ENCODE results near the gene NFIC. TPM values are rescaled to one million over a fixed set of nuclear protein-coding genes. Genes with fewer than 3 reads are reported as not detected.
A peak's percentile ranks its signal among the peaks of the same experiment; 100 is the strongest.

The NFIC gene
- polyA plus RNA-seq, 2 of the 4 experiments (the other 2 are of a cell fraction) = 2.6 to 34.9 TPM

DNA sequence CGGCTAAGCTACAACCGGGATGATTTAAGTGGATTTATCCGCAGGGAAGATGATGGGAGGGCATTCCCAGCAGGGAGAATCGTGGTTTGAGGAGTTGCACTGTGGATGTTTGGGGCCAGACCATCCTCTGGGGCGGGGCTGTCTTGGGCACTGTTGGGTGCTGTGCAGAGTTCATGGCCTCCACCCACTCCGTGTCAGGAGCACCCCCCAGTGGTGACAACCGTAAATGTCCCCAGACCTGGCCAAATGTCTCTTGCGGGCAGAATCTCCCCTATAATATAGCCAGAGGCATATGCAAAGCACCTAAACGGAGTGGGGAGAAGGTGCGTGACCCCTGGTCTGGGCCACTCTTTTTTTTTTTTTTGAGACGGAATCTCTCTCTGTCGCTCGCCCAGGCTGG, 73.7 kb downstream of the NFIC start:
- peaks cover 10% of the 10 kb centered on the region; the same call in 1 of the 3 replicates for H3K4me1 ChIP-seq
- TF ChIP-seq, protein P1, sequence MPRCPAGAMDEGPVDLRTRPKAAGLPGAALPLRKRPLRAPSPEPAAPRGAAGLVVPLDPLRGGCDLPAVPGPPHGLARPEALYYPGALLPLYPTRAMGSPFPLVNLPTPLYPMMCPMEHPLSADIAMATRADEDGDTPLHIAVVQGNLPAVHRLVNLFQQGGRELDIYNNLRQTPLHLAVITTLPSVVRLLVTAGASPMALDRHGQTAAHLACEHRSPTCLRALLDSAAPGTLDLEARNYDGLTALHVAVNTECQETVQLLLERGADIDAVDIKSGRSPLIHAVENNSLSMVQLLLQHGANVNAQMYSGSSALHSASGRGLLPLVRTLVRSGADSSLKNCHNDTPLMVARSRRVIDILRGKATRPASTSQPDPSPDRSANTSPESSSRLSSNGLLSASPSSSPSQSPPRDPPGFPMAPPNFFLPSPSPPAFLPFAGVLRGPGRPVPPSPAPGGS (IDR thresholded peaks at IDR 0.05) = no peak
- no peak for TF ChIP-seq RNF2 (IDR thresholded peaks at IDR 0.05; ENCODE audit: borderline replicate concordance, low read depth)
- no peak for TF ChIP-seq NFE2L2 (conservative IDR thresholded peaks at IDR 0.05; ENCODE audit: low read length)
- TF ChIP-seq HEYL (CRISPR knock-in tag; IDR thresholded peaks at IDR 0.05) = no peak
- peak; percentile 51 to 67; a peak in 4 of 5 replicates for TF ChIP-seq RAD21 (conservative IDR thresholded peaks at IDR 0.05 in 1 of 2, IDR thresholded peaks at IDR 0.05 in 1 of 2)
- TF ChIP-seq SMC3 (IDR thresholded peaks at IDR 0.05) = peak; percentile 43; the same call in 2 of the 3 replicates
- TF ChIP-seq FOSL2 (IDR thresholded peaks at IDR 0.05) = no peak
- TF ChIP-seq FOSL2 (CRISPR knock-in tag; IDR thresholded peaks at IDR 0.05) = no peak
- TF ChIP-seq, protein P2, sequence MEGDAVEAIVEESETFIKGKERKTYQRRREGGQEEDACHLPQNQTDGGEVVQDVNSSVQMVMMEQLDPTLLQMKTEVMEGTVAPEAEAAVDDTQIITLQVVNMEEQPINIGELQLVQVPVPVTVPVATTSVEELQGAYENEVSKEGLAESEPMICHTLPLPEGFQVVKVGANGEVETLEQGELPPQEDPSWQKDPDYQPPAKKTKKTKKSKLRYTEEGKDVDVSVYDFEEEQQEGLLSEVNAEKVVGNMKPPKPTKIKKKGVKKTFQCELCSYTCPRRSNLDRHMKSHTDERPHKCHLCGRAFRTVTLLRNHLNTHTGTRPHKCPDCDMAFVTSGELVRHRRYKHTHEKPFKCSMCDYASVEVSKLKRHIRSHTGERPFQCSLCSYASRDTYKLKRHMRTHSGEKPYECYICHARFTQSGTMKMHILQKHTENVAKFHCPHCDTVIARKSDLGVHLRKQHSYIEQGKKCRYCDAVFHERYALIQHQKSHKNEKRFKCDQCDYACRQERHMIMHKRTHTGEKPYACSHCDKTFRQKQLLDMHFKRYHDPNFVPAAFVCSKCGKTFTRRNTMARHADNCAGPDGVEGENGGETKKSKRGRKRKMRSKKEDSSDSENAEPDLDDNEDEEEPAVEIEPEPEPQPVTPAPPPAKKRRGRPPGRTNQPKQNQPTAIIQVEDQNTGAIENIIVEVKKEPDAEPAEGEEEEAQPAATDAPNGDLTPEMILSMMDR (IDR thresholded peaks at IDR 0.05) = peak; percentile 47
- no peak for TF ChIP-seq GATA3 (IDR thresholded peaks at IDR 0.05; ENCODE audit: borderline replicate concordance)
- H3K4me2 ChIP-seq = no peak overlapping the region
- FAIRE-seq (no peak), ATAC-seq (peak; percentile 62 to 67; a peak in 5 of 6 replicates), DNase-seq (ENCODE audit: low read depth in 1 of 2, low spot score in 1 of 2) (peak; percentile 63 to 73)
- ChIA-PET POLR2A (no interaction called here), CTCF (interaction anchor here (0.7 to 2.9 kb wide), 11 partner anchors 10 to 238 kb away, joined by 3 to 18 read pairs (median 4); no protein-coding TSS in a partner anchor)
- H3K27ac ChIP-seq = no peak overlapping the region; a peak in 1 of 6 replicates
- H3K4me3 ChIP-seq = no peak overlapping the region
- 54% methylated on average over 13 of the region's 13 CpGs for WGBS (ENCODE audit: missing lambda C conversion rate)
- no peaks in the 10 kb centered on the region for H3K9me3 ChIP-seq

DNA sequence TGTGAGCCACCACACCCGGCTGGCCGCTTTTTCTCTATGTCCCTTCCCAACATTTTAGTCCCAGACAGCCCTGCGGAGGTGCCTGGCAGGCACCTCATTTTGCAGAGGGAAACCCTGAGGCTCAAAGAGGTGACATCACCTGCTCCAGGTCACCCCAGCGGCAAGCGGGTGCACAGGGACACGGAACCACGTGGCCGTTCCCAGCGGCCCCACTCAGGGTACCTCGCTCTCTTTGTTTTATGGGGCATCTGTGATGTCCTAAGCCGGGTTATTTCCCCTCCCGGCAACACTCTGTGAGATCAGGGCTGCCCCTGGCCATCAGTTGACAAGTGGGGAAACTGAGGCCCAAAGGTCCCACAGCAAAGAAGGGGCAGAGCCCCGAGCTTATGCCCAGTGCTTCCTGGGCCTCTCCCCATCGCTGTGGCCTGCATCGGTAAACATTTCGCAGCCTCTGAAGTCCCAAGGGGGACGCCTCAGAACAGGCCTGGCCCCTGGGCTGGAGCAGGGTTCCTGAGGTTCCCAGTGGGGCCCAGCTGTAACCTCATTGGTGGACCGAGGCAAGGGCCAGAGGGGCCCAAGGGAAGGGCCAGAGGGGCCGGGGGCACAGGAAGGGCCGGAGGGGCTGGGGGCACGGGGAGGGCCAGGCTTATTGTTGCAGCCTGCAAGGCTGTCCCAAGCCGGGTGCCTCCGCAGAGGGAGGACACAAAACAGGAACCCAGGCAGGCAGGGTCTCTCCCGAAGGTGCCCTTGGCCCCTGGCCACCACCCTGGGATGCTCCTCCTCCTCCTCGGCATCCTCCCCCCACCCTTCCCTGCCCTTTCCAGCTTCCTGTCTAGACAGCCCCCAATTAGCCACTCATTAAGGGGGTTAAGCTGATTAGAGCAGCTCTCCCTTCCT, 75.0 kb downstream of the NFIC start:
- no peak for DNase-seq (ENCODE audit: low read depth in 1 of 2, low spot score in 1 of 2)
- Histone ChIP-seq H3K27ac (peak overlapping the region in 1 of 2 experiments; percentile 48; a peak in 2 of 6 replicates), H3K4me3 (no peak overlapping the region), H3K9me3 (no peaks in the 10 kb centered on the region), H3K4me1 (peaks cover 7% of the 10 kb centered on the region; the same call in 1 of the 3 replicates), H3K4me2 (no peak overlapping the region)
- CTCF ChIA-PET = interaction anchor here (0.8 to 2.9 kb wide), 7 partner anchors 9 to 106 kb away, joined by 3 to 18 read pairs (median 4); no protein-coding TSS in a partner anchor
- POLR2A ChIA-PET = no interaction called here
- no peak for TF ChIP-seq CEBPB (IDR thresholded peaks at IDR 0.05)
- TF ChIP-seq, protein P1 (IDR thresholded peaks at IDR 0.05) = no peak
- TF ChIP-seq, protein P3, sequence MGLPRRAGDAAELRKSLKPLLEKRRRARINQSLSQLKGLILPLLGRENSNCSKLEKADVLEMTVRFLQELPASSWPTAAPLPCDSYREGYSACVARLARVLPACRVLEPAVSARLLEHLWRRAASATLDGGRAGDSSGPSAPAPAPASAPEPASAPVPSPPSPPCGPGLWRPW (IDR thresholded peaks at IDR 0.05) = no peak
- TF ChIP-seq, protein P4, sequence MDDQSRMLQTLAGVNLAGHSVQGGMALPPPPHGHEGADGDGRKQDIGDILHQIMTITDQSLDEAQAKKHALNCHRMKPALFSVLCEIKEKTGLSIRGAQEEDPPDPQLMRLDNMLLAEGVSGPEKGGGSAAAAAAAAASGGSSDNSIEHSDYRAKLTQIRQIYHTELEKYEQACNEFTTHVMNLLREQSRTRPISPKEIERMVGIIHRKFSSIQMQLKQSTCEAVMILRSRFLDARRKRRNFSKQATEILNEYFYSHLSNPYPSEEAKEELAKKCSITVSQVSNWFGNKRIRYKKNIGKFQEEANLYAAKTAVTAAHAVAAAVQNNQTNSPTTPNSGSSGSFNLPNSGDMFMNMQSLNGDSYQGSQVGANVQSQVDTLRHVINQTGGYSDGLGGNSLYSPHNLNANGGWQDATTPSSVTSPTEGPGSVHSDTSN (IDR thresholded peaks at IDR 0.05) = no peak
- TF ChIP-seq, protein P2 (IDR thresholded peaks at IDR 0.05) = no peak
- no peak for TF ChIP-seq BHLHE40 (IDR thresholded peaks at IDR 0.05; ENCODE audit: low read depth, low read length)
- no peak; a peak in 1 of 6 replicates for ATAC-seq
- WGBS (ENCODE audit: missing lambda C conversion rate) = 90% methylated on average over 15 of the region's 25 CpGs
- no peak for FAIRE-seq

Data from A549 (cell line).